Testis (tissue), 2 donors: Measurements from ENCODE around the gene GSAP.
"Not testable (repeated sequence)": the region's sequence is repeated elsewhere in the genome, so short reads cannot be mapped to it uniquely, and the experiment has no call there.

ENCODE experiments used
- CTCF ChIP-seq, 3 experiments: fragments of 450-650 bp in 2 of 3; fragments of 200-600 bp in 1 of 3; sonication (generic) in 1 of 3; IDR thresholded peaks; one replicate each; pipeline ENCODE4 v1.5.1; 2016 to 2019; ENCODE audit warnings: antibody characterized with exemption in 3 of 3, mild to moderate bottlenecking in 2 of 3, moderate library complexity in 1 of 3
- POLR2A ChIP-seq: fragments of 450-650 bp; IDR thresholded peaks from one replicate; pipeline ENCODE4 v1.6.1; 2017; ENCODE audit warnings: antibody characterized with exemption, mild to moderate bottlenecking, moderate library complexity

- not testable (repeated sequence) for TF ChIP-seq CTCF (IDR thresholded peaks at IDR 0.05); POLR2A
These were observed 70.7 kb downstream of the GSAP start for GRCh38 chr7:77345426-77345825.
